ENCODE data around the gene PEX11G. TPM values are rescaled to one million over a fixed set of nuclear protein-coding genes. Genes with fewer than 3 reads are reported as not detected.
A peak's percentile ranks its signal among the peaks of the same experiment; 100 is the strongest.

Gene PEX11G
- total RNA-seq, 1 donor from 2014 or later: 2.1 TPM

DNA sequence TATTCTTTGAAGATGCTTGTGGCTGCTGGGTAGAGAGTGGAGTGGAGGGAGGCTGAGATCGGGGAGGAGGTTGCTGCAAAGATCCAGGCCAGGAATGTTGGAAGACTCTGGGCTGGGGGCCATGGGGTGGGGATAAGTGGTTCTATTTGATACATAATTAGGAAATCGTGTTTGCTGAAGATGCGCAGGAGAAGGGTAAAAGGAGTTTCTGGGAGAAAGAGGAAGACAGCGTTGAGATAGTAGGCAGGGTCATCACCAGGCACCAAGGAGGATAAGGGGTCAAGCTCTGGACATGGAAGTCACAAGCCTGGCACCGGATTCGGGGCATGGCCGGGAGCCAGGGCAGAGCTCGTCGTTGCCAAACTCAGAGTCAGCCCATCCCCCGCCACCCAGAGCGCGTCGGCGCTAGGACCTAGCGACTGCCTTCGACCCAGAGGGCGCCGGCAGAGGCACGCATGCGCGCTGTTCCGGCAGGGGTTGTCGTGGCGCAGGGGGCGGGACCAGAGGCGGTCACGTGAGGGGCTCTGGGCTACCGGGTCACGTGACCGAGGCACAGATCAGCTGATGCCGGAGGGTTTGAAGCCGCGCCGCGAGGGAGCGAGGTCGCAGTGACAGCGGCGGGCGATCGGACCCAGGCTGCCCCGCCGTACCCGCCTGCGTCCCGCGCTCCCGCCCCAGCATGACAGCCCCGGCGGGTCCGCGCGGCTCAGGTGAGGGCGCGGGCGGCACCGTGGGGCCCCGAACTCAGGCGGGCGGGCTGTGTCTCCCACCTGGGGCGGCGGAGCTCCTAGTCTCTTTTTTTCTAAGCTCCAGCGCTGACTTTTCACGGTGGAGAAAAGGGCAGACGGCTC, 33.5 kb upstream of the PEX11G start, which contains the start of gene MCOLN1:
Gene MCOLN1, plus strand, starts transcription at position 553 of the 851 bp plus-strand sequence. Its CDS starts 127 bp downstream, at position 680.
- FAIRE-seq (peak; percentile 58), DNase-seq (ENCODE audit: low read depth) (peak; percentile 85)
- no peaks in the 10 kb centered on the region for H3K36me3 ChIP-seq (ENCODE audit: control insufficient read depth, insufficient read depth, low read length)

GRCh38 chr19:7521551-7522071, 32.8 kb upstream of the PEX11G start:
- no peak for FAIRE-seq
- TF ChIP-seq CTCF (IDR thresholded peaks at IDR 0.05; ENCODE audit: insufficient read depth, low read length, severe bottlenecking): no peak
- H3K36me3 ChIP-seq (ENCODE audit: control insufficient read depth, insufficient read depth, low read length): no peaks in the 10 kb centered on the region
- no peak overlapping the region for H3K4me3 ChIP-seq (ENCODE audit: low read depth, low read length)
- no peaks in the 10 kb centered on the region for H3K27me3 ChIP-seq (ENCODE audit: control insufficient read depth, insufficient read depth, low read length)
- DNase-seq (ENCODE audit: low read depth): no peak

More for the DNA sequence above, 33.5 kb upstream of the PEX11G start, which contains the start of gene MCOLN1:
- no peak for TF ChIP-seq CTCF (IDR thresholded peaks at IDR 0.05; ENCODE audit: insufficient read depth, low read length, severe bottlenecking)
- peak within 1 kb of the TSS; percentile 62 for H3K4me3 ChIP-seq (ENCODE audit: low read depth, low read length)
- H3K27me3 ChIP-seq (ENCODE audit: control insufficient read depth, insufficient read depth, low read length): no peaks in the 10 kb centered on the region

- H3K27me3 ChIP-seq (ENCODE audit: control insufficient read depth, insufficient read depth, low read length): no peaks in the 10 kb centered on the region
- TF ChIP-seq CTCF (IDR thresholded peaks at IDR 0.05; ENCODE audit: insufficient read depth, low read length, severe bottlenecking): no peak
- FAIRE-seq: no peak
- no peak overlapping the region for H3K4me3 ChIP-seq (ENCODE audit: low read depth, low read length)
- H3K36me3 ChIP-seq (ENCODE audit: control insufficient read depth, insufficient read depth, low read length): no peaks in the 10 kb centered on the region
- DNase-seq (ENCODE audit: low read depth): no peak
Observed at GRCh38 chr19:7520131-7521051, 31.6 kb upstream of the PEX11G start.

- TF ChIP-seq CTCF (IDR thresholded peaks at IDR 0.05; ENCODE audit: insufficient read depth, low read length, severe bottlenecking): no peak
- Histone ChIP-seq H3K27me3 (ENCODE audit: control insufficient read depth, insufficient read depth, low read length) (no peaks in the 10 kb centered on the region), H3K36me3 (ENCODE audit: control insufficient read depth, insufficient read depth, low read length) (no peaks in the 10 kb centered on the region), H3K4me3 (ENCODE audit: low read depth, low read length) (no peak overlapping the region)
- DNase-seq (ENCODE audit: low read depth): no peak
- FAIRE-seq: no peak
Observed at GRCh38 chr19:7519361-7520130, 30.7 kb upstream of the PEX11G start.

GRCh38 chr19:7516878-7517277, 28.0 kb upstream of the PEX11G start:
- FAIRE-seq (no peak), DNase-seq (ENCODE audit: low read depth) (no peak)
- no peak for TF ChIP-seq CTCF (IDR thresholded peaks at IDR 0.05; ENCODE audit: insufficient read depth, low read length, severe bottlenecking)
- Histone ChIP-seq H3K4me3 (ENCODE audit: low read depth, low read length) (peak overlapping the region; percentile 46), H3K36me3 (ENCODE audit: control insufficient read depth, insufficient read depth, low read length) (no peaks in the 10 kb centered on the region), H3K27me3 (ENCODE audit: control insufficient read depth, insufficient read depth, low read length) (no peaks in the 10 kb centered on the region)
